ENCODE data around the gene MMP20. TPM values are rescaled to one million over a fixed set of nuclear protein-coding genes. Genes with fewer than 3 reads are reported as not detected.

Gene MMP20
- total RNA-seq, 1 experiment from 2014 or later: not detected

DNA sequence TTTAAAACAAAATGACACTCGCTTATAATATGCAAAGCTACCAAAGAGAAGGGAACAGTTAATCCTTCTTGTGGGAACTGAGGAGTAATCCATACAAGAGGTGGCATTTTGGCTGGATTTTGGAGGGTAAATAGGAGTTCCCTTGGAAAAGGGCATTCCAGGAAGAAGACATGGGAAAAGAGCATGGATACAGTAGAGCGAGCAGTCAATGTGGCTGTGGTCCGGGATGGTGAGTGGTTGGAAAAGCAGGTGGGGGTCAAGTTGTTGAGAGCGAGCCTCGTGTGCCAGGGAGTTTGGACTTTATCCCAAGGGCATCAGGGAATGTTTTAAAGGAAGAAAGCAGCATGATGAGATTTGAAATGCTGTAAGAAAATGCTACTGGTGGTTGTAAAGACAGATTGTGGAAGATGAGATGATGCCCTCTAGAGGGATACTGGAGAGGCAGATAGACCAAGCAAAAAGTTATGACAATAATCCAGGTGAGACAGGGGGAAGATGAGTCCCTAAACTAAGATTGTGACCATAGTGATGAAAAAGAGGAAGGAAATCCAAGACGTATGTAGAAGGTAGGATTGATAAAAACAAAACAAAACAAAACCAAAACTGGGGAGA is 90.8 kb downstream of the MMP20 start:
- in situ Hi-C loops (cut with HindIII; ENCODE audit: low sequenced_read_pairs): no loop called here
- DNase-seq (ENCODE audit: low spot score): no peak

DNA sequence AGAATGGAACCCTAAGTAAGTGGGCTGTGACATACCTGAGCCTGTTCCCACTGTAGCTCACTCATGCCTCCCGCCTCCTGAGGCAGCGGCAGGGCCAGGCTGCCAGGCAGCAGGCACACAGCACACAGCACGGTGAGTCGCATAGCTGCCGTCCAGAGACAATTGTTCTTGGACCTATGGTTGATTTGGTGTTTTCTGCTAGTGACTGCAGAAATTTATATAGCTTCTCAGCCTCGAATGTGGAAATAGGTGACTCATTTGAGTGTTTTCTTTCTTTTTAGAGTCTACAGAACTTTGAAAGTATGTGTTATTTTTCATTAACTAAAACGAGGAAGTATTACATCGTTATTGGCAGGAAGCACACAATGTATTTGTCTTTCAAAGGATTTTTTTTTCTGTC is 94.6 kb downstream of the MMP20 start, which contains the start of gene MMP7:
TSS of gene MMP7 (minus strand) at position 190 of the 400 bp plus-strand sequence. CDS start at position 143, 47 bp downstream.
- no peak for DNase-seq (ENCODE audit: low spot score)
- in situ Hi-C loops (cut with HindIII; ENCODE audit: low sequenced_read_pairs): no loop called here

DNA sequence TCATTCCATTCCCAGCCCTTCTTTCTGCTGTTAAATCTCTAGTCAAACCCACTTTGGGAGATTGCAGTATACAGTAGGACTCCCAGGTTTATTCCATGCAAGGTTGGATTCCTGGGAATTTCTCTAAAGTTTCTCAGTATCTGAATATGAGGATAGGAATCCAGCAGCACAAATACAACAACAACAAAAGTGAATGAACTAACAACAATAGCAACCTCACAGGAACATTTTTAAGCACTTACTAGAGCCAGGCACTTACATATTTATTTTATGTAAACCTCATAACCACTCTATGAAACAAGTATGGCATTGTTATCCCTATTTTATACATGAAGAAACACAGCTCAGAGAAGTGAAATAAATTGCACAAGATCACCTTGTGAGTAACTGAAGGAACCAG is 96.5 kb downstream of the MMP20 start:
- in situ Hi-C loops (cut with HindIII; ENCODE audit: low sequenced_read_pairs): no loop called here
- no peak for DNase-seq (ENCODE audit: low spot score)

GRCh38 chr11:102527684-102528083 is 97.4 kb downstream of the MMP20 start:
- in situ Hi-C loops (cut with HindIII; ENCODE audit: low sequenced_read_pairs): no loop called here
- DNase-seq (ENCODE audit: low spot score): no peak

- no peak for DNase-seq (ENCODE audit: low spot score)
- in situ Hi-C loops (cut with HindIII; ENCODE audit: low sequenced_read_pairs): no loop called here
Observed at GRCh38 chr11:102527041-102527440, 98.1 kb downstream of the MMP20 start.

Other genes with a start within 250 kb of the MMP20 start
- 78.0 and 104 TPM in 2 replicates for gene TMEM123, start 172.6 kb downstream of the MMP20 start, total RNA-seq (2014; rRNA removed; shearing (Covaris generic))
- not detected in 2 replicates for gene MMP7, start 94.6 kb downstream of the MMP20 start, total RNA-seq (2014; rRNA removed; shearing (Covaris generic))
- gene MMP27, start 80.4 kb upstream of the MMP20 start, total RNA-seq (2014; rRNA removed; shearing (Covaris generic)): not detected in 2 replicates
- gene MMP8, start 99.6 kb upstream of the MMP20 start, total RNA-seq (2014; rRNA removed; shearing (Covaris generic)): 0.03 TPM in 1 of 2 replicates, not detected in the other
- 42.3 and 45.3 TPM in 2 replicates for gene MMP10, start 155.3 kb upstream of the MMP20 start, total RNA-seq (2014; rRNA removed; shearing (Covaris generic))
- gene MMP1, start 172.8 kb upstream of the MMP20 start, total RNA-seq (2014; rRNA removed; shearing (Covaris generic)): 17.7 and 21.5 TPM in 2 replicates
- gene MMP3, start 218.3 kb upstream of the MMP20 start, total RNA-seq (2014; rRNA removed; shearing (Covaris generic)): not detected in 2 replicates
- gene MMP12, start 249.7 kb upstream of the MMP20 start, total RNA-seq (2014; rRNA removed; shearing (Covaris generic)): not detected in 2 replicates

All from G401 (cell line).